Measurements from ENCODE around the gene BLOC1S4.

Gene BLOC1S4

GRCh38 chr4:6764976-6765620 lies 49.1 kb downstream of the BLOC1S4 start:
- DNase-seq (ENCODE audit: low read depth) = no peak

GRCh38 chr4:6765703-6766102 lies 49.7 kb downstream of the BLOC1S4 start:
- no peak for DNase-seq (ENCODE audit: low read depth)
